Fibroblast of skin of right biceps (primary cell): ENCODE measurements around the gene KIF6.
"Not testable (repeated sequence)": the region's sequence is repeated elsewhere in the genome, so short reads cannot be mapped to it uniquely, and the experiment has no call there.

ENCODE experiments used
- DNase-seq: peaks from one replicate; pipeline ENCODE4 v3.0.0-alpha.2; 2013

KIF6 gene

DNA sequence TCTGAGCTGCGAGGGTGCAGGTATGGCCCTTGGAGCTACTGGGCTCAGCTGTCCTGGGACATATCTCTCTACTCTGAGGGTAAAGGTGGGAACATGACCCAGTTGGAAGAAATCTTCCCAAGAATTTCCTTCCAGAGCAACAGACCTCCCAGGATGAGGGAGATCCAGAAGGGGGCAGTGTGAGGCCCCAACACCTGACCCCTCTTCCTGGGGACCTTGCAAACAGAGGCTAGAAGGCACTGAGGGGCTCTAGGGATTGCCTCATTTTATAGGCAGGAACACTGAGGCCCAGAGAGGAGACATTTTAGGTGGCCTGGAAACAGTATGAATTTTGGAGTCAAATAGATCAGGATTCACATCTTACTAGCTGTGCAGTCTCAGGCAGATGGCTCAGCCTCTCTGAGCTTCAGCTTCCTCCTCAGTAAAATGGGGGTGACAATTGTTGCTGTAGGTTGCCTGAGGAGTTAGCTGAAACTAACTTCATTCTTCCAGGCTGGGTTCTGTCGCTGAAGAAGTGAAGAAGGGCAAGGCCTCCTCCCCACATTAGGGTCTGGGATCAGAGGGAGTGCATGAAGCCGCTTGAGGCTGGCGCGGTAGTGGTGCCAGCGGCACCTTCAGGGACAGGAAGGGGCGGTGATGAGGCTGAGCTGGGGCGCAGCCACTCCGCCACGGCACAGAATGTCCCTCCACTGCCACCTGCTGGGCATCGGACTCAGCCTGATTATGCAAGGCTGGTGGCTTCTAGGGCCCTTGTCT, 422.4 kb downstream of the KIF6 start:
- DNase-seq, result peak; percentile 61

- no peak for DNase-seq
Measured at GRCh38 chr6:39302011-39302410, 423.2 kb downstream of the KIF6 start.

- no peak for DNase-seq
Measured at GRCh38 chr6:39301606-39302005, 423.6 kb downstream of the KIF6 start.

GRCh38 chr6:39300739-39301138, 424.5 kb downstream of the KIF6 start:
- no peak for DNase-seq

GRCh38 chr6:39298061-39298460, 427.1 kb downstream of the KIF6 start:
- no peak for DNase-seq

DNA sequence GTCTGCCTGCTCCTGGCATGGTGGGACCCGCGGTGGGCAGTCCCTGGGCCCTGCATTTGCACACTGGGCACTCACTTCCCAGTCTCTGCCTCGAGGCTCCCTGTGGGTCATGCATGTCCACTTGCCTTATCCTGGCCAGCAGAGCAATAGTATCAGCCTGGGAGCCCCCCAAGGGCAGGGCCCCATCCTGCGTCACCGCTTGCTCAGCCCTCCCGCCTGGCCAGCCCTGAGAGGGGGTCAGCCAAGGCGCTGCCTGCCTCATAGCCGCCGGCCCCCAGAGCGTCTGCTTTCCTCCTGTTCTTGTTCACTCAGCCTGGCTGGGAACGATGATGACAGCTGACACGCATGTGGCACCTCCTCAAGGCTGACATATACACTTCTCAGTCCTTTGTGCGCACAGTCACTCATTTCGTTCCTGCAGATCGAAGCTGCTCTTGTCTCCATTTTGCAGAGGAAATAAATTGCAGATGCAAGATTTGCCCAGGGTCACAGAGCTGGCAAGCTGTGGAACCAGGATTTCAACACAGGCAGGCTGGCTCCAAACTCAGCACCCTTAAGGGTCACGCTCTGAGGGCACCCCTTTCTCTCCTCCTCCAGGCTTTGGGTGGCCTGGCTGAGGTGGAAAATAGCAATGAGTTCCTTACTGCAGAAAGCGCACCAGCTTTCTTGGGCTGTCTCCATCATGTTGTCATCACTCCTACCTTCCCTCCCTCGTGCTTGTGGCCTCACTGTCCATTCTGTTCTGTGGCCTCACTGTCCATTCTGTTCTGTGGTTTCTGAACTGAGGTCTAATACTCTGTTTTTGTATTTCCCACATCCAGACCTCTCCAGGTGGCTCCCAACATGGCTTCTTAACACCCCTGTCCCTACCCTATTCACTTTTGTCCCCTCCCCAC, 428.2 kb downstream of the KIF6 start:
- no peak for DNase-seq

GRCh38 chr6:39295611-39296011, 429.6 kb downstream of the KIF6 start:
- DNase-seq, result no peak

- DNase-seq, result no peak
Measured at GRCh38 chr6:39294899-39295298, 430.3 kb downstream of the KIF6 start.

GRCh38 chr6:39294133-39294532, 431.1 kb downstream of the KIF6 start:
- no peak for DNase-seq

- DNase-seq, result no peak
Measured at GRCh38 chr6:39292637-39293036, 432.6 kb downstream of the KIF6 start.

DNA sequence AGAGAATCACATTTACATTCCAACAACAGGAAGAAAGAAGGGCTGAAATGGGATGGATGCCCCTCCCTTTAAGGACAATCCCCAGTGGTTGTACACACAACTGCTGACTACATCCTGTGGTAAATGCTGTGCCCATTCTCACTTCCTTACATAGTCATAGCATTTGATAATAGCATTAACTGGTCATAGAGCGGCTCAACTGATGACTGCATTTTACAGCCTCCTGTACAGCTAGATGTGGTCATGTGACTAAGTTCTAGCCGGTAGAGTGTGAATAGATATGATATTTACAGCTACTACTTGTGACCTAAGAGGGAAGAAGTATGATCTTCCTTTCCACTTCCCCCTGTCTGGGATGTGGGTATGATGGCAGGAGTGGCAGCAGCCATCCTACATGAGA, 435.7 kb downstream of the KIF6 start:
- DNase-seq, result no peak

- DNase-seq, result no peak
Measured at GRCh38 chr6:39287601-39288000, 437.6 kb downstream of the KIF6 start.

DNA sequence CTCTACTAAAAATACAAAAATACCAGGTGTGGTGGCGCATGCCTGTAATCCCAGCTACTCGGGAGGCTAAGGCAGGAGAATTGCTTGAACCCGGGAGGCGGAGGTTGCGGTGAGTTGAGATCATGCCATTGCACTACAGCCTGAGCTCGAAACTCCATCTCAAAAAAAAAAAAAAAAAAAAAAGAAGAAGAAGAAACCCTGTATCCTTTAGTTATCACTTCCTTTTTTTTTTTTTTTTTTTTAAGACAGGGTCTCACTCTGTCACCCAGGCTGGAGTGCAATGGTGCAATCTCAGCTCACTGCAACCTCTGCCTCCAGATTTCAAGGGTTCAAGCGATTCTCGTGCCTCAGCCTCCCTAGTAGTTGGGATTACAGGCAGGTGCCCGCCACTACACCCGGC, 438.6 kb downstream of the KIF6 start:
- DNase-seq, result not testable (repeated sequence)

- DNase-seq, result no peak
Measured at GRCh38 chr6:39282774-39283173, 442.4 kb downstream of the KIF6 start.

DNA sequence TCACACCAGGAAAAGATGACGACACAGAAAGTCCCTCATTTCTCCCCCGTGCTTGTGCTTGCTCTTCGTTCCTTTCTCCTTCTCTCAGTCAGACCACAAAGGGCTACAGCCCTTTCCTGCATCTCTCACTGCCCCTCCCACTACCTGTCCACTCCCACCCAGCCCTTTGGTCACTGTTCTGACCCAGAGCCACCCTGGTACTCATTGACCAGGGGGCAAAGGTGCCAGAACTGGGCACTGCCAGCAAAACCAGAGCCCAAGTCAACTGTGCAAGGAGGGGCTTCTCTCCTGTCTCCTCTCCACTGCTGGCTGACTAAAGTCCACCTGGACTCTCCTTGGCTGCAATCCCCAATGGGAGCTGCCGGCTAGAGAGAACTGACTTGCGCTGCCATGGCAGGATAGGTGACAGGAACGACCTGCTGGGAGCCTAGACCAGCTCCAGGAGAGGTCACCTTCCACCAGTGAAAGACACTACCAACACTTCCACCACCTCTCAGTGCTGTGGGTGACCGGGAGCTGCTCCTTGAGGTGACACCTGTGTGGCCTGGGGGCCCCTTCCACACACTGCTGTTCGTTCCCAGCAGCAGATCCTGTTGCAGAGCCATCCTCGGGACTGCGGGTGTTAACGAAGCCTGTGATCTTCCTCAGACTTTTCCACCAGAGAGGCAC, 443.8 kb downstream of the KIF6 start:
- DNase-seq, result no peak

DNA sequence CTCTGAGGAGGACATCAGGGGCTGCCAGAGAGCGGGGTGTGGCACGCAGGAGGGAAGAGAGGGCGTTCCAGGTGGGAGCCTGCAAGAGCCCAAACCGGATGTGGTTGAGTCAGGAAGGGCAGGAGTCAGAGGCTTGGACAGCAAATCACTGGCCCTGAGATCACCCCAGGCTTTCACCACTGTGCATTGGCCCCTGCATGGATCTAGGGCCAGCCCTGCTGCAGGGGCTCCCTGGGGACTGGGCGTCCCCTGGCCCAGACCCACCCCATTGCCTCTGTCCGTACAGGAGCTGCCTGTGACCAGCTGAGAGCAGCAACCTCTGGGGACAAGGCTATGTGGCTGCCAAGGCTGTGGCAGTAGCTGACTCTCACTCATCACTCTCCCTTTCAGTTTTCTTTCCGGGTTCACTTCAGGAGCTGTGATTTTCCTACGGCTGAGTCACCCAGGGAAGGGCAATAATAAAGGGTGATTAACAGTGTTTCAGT, 444.9 kb downstream of the KIF6 start:
- DNase-seq, result no peak
